ENCODE data around the gene ICA1. TPM values are rescaled to one million over a fixed set of nuclear protein-coding genes. Genes with fewer than 3 reads are reported as not detected.

The ICA1 gene
- total RNA-seq, 2 donors from 2014 or later, result 71.2 to 115 TPM

DNA sequence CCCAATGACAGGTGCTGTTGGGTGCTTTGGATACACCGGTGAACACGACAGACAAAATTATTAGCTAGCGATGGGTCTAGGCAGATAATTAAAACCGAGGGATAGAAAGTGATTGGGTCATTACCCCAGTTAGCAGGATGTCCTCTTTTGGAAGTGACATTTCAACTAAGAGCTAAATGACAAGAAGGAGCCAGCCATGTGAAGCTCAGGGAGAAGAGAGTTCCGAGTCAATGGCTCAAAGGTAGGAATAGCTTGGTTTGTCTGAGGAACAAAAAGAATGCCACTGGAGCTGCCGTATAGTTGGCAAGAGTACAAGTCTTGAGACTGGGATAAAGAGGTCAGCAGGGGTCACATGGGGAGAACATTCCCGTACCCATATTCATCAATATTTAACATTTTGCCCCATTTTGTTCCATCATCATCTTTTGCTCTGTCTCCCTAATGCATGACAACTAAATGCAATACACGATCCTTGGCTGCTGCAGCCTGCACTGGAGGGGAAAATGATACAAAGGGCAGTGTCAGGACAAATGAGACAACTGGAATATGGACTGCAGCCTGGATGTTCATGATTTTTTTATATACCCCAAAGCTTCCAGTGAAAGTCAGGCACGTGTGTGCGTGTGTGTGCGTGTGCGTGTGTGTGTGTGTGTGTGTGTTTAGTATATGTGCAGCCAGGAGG, 115.7 kb downstream of the ICA1 start:
- no peak for TF ChIP-seq POLR2A (IDR thresholded peaks at IDR 0.05)
- TF ChIP-seq, protein P1, sequence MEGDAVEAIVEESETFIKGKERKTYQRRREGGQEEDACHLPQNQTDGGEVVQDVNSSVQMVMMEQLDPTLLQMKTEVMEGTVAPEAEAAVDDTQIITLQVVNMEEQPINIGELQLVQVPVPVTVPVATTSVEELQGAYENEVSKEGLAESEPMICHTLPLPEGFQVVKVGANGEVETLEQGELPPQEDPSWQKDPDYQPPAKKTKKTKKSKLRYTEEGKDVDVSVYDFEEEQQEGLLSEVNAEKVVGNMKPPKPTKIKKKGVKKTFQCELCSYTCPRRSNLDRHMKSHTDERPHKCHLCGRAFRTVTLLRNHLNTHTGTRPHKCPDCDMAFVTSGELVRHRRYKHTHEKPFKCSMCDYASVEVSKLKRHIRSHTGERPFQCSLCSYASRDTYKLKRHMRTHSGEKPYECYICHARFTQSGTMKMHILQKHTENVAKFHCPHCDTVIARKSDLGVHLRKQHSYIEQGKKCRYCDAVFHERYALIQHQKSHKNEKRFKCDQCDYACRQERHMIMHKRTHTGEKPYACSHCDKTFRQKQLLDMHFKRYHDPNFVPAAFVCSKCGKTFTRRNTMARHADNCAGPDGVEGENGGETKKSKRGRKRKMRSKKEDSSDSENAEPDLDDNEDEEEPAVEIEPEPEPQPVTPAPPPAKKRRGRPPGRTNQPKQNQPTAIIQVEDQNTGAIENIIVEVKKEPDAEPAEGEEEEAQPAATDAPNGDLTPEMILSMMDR (IDR thresholded peaks at IDR 0.05), result no peak
- DNase-seq, result no peak
- H3K4me3 ChIP-seq, result no peak overlapping the region
- no peak overlapping the region for H3K27ac ChIP-seq
- no peak for ATAC-seq
- no peaks in the 10 kb centered on the region for H3K36me3 ChIP-seq (replicated peaks in 1 of 2; ENCODE audit: insufficient read depth in 1 of 2, low read depth in 2 of 2)
- H3K4me1 ChIP-seq, result no peaks in the 10 kb centered on the region
- intact Hi-C loops (cut with DNase I), result no loop called here
- whole genome bisulfite sequencing, 2 donors, result 68 to 70% methylated on average over 12 of the region's 12 CpGs
- peaks cover 0 to 3% (median 0%) of the 10 kb centered on the region in 3 donors for H3K9me3 ChIP-seq
- H3K27me3 ChIP-seq, result no peaks in the 10 kb centered on the region

DNA sequence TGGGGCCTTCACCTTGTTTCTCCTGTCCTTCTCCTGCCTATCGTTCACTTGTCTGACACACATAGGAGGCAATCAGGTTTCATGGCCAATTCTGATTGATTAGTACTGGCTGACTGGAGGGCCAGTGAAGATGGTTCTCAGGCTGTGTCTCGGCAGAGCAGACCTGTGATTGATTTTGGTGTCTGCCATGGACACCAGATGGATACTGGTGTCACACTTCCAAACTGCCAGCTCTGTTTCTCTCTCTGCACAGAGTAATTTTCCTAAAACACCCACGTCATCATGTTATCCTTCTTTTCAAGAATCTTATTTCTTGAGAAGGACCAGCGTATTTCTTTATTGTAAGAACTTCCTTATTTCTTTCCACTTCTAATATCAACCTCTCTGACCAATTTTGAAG, 117.1 kb downstream of the ICA1 start:
- no peaks in the 10 kb centered on the region for H3K4me1 ChIP-seq
- DNase-seq, result no peak
- TF ChIP-seq, protein P1 (IDR thresholded peaks at IDR 0.05), result no peak
- TF ChIP-seq POLR2A (IDR thresholded peaks at IDR 0.05), result no peak
- ATAC-seq, result no peak
- no peak overlapping the region for H3K4me3 ChIP-seq
- peaks cover 0 to 3% (median 0%) of the 10 kb centered on the region in 3 donors for H3K9me3 ChIP-seq
- intact Hi-C loops (cut with DNase I), result no loop called here
- H3K27me3 ChIP-seq, result no peaks in the 10 kb centered on the region
- 71 to 72% methylated on average over 4 of the region's 4 CpGs for WGBS, 2 donors
- no peaks in the 10 kb centered on the region for H3K36me3 ChIP-seq (replicated peaks in 1 of 2; ENCODE audit: insufficient read depth in 1 of 2, low read depth in 2 of 2)
- H3K27ac ChIP-seq, result no peak overlapping the region

DNA sequence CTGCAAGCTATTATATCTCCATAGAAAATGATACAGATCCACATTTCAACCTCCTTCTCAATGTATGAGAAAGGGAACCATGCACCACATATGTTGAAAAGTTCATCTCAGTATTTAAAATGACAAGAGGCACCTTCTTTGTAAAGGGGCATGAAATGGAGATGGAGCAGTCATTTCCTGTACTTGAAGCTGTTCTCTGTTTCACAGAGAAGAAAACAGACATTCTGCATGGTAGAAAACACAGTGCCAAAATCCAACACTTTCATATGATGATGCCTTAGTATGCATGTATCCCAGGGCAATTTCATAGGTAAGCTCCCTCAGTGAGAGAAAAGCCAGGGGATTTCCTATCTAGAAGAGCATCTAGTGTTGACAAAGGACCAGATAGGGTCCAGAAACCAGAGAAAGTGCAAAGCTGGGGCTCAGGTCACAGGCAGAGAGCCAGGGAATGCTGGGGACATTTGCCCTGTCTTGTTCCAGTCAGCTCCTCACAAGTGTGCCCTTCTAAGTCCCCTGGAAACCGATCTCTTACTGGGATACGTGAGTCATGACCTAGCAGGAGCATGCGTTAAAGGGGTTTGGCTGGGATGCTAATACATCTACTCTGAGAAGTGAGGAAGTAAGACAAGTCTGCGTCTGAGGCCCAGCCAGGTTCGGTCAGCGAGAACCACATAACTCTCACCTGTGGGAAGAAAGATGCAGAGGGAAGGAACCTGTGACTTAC, 118.7 kb downstream of the ICA1 start:
- H3K4me3 ChIP-seq, result no peak overlapping the region
- H3K27me3 ChIP-seq, result no peaks in the 10 kb centered on the region
- 76 to 82% methylated on average over 6 of the region's 6 CpGs for WGBS, 2 donors
- ATAC-seq (no peak), DNase-seq (no peak)
- H3K4me1 ChIP-seq, result no peaks in the 10 kb centered on the region
- intact Hi-C loops (cut with DNase I), result no loop called here
- no peak overlapping the region for H3K27ac ChIP-seq
- no peaks in the 10 kb centered on the region for H3K36me3 ChIP-seq (replicated peaks in 1 of 2; ENCODE audit: insufficient read depth in 1 of 2, low read depth in 2 of 2)
- TF ChIP-seq POLR2A (IDR thresholded peaks at IDR 0.05), result no peak
- TF ChIP-seq, protein P1 (IDR thresholded peaks at IDR 0.05), result no peak
- H3K9me3 ChIP-seq, result peaks cover 0 to 3% (median 0%) of the 10 kb centered on the region in 3 donors

DNA sequence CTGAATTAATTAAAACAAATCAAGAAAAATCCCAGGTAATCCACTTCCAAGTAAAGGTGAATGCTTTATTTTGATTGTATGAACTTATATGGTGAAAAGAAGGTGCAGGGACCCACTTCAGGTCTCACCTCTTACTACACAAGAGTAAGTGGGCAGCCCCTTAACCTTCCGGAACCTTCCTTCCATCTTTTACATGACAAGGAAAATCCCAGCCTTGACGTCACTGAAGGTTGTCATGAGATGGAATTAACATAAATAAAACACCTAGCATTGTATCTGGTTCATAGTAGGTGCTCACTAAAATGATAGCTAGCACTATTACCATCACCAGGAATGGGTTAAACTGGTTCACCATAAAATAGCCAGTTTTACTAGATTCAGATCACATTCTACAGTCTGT, 119.5 kb downstream of the ICA1 start:
- intact Hi-C loops (cut with DNase I), result no loop called here
- TF ChIP-seq POLR2A (IDR thresholded peaks at IDR 0.05), result no peak
- TF ChIP-seq, protein P1 (IDR thresholded peaks at IDR 0.05), result no peak
- 98% methylated on average over 2 of the region's 2 CpGs for WGBS, 2 donors

More for the DNA sequence above, 119.5 kb downstream of the ICA1 start:
- Histone ChIP-seq H3K27me3 (no peaks in the 10 kb centered on the region), H3K36me3 (replicated peaks in 1 of 2; ENCODE audit: insufficient read depth in 1 of 2, low read depth in 2 of 2) (no peaks in the 10 kb centered on the region), H3K4me3 (no peak overlapping the region), H3K27ac (no peak overlapping the region), H3K4me1 (no peaks in the 10 kb centered on the region), H3K9me3 (peaks cover 0 to 3% (median 0%) of the 10 kb centered on the region in 3 donors)
- DNase-seq (no peak), ATAC-seq (no peak)

All from body of pancreas (tissue), 4 donors.